ENCODE measurements around the gene CXXC1. TPM values are rescaled to one million over a fixed set of nuclear protein-coding genes. Genes with fewer than 3 reads are reported as not detected.

Gene CXXC1
- total and polyA plus RNA-seq, 2 of the 8 experiments (the other 6 are each of a cell fraction or from before 2014, with no cell fraction given): 73.3 to 136 TPM

DNA sequence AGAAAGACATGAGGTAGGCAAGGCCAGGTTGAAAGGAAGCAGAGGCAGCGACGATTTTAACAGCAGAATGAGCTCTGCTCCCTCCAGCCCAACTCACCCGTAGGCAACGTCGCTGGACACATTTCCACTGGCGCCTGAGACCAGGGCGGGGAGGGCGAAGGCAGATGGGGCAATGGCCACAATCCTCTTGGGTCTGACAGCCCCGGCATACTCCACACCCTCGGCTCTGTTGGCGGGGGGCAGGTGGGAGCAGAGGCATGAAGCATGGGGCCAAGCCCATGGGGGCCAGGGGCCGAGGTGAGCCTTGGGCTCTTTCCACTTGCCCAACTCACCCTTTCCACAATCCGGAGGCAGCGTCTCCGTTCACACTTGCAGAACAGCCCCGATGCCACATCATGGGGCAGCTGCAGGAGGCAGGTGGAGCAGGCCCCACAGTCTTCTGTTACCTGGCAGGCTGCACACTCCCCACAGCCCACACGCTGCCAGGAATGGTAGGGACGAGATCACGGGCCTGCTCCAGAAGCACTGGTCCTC lies 11.9 kb downstream of the CXXC1 start:
- Histone ChIP-seq H3K79me1 (ENCODE audit: low read depth, low read length) (peaks cover 4% of the 10 kb centered on the region; the same call in 1 of the 2 replicates), H3K18ac (ENCODE audit: extremely low read depth, low read length) (no peak overlapping the region), H3K36me3 (ENCODE audit: control insufficient read depth in 2 of 4, insufficient read depth in 4 of 4, low read length in 3 of 4) (peaks cover 27 to 51% (median 43%) of the 10 kb centered on the region in 4 experiments), H4K5ac (ENCODE audit: insufficient read length, low read depth, low read length) (no peak overlapping the region), H2BK12ac (ENCODE audit: low read depth, low read length) (no peak overlapping the region), H2AK5ac (ENCODE audit: low read depth, low read length) (no peak overlapping the region), H3K23ac (ENCODE audit: insufficient read length) (no peak overlapping the region), H3K4me2 (ENCODE audit: insufficient read depth in 1 of 2, low read depth in 2 of 2, low read length in 2 of 2) (no peak overlapping the region), H3K56ac (replicated peaks; ENCODE audit: insufficient read length, low read depth, low read length) (no peak overlapping the region), H2BK5ac (ENCODE audit: low read depth, low read length) (no peak overlapping the region), H3K14ac (ENCODE audit: insufficient read length) (no peak overlapping the region), H2BK120ac (replicated peaks; ENCODE audit: low read depth, low read length) (no peak overlapping the region), H3K23me2 (ENCODE audit: low read depth, low read length) (peaks cover 1% of the 10 kb centered on the region; the same call in 1 of the 2 replicates), H2AFZ (ENCODE audit: low read length) (no peak overlapping the region), H3K9me3 (ENCODE audit: insufficient read depth in 2 of 2, low read depth in 1 of 2, low read length in 1 of 2) (no peaks in the 10 kb centered on the region; a peak in 1 of 4 replicates), H4K20me1 (replicated peaks in 1 of 2; ENCODE audit: control insufficient read depth in 1 of 2, insufficient read depth in 2 of 2, low read length in 2 of 2) (peaks cover 3 to 15% of the 10 kb centered on the region in 2 experiments), H4K91ac (replicated peaks; ENCODE audit: insufficient read length, low read length) (no peak overlapping the region), H2BK20ac (ENCODE audit: low read length) (no peak overlapping the region), H3K4me3 (ENCODE audit: extremely low read depth in 1 of 4, insufficient read depth in 2 of 4, low read depth in 3 of 4, low read length in 4 of 4) (no peak overlapping the region), H3K27ac (ENCODE audit: low read depth, low read length) (no peak overlapping the region), H4K8ac (ENCODE audit: extremely low read depth, insufficient read depth, low read length) (no peak overlapping the region), H3K27me3 (replicated peaks in 1 of 4; ENCODE audit: control insufficient read depth in 3 of 4, extremely low read depth in 1 of 4, insufficient read depth in 3 of 4, low read length in 3 of 4) (no peaks in the 10 kb centered on the region), H2BK15ac (ENCODE audit: low read length) (no peak overlapping the region), H3K9ac (replicated peaks in 1 of 4; ENCODE audit: extremely low read depth in 1 of 4, low read depth in 3 of 4, low read length in 3 of 4) (no peak overlapping the region), H3K79me2 (ENCODE audit: control insufficient read depth in 1 of 2, insufficient read depth in 2 of 2, low read length in 2 of 2) (peaks cover 0 to 19% of the 10 kb centered on the region in 2 experiments; a peak in 2 of 4 replicates), H3K4ac (replicated peaks; ENCODE audit: insufficient read length, low read depth, low read length) (no peak overlapping the region), H3K4me1 (replicated peaks in 1 of 4; ENCODE audit: control insufficient read depth in 3 of 4, insufficient read depth in 4 of 4, low read length in 3 of 4) (peaks cover 0 to 3% (median 0%) of the 10 kb centered on the region in 4 experiments; a peak in 3 of 7 replicates)
- WGBS, 2 experiments (ENCODE audit: extremely low coverage in 1 of 2, insufficient coverage in 1 of 2, insufficient read length in 1 of 2, insufficient replicate concordance in 2 of 2, low coverage in 1 of 2, low lambda C conversion rate in 2 of 2, missing lambda C conversion rate in 1 of 2): 93% methylated on average over 19 of the region's 19 CpGs; no CpG with 5 or more reads in 1 of the 2 experiments
- DNase-seq (ENCODE audit: low read depth in 1 of 2, low spot score in 2 of 2): no peak
- POLR2A ChIA-PET (ENCODE audit: partially characterized antibody): interaction anchor here (1.8 kb wide), 1 partner anchor 99 kb away, joined by 4 read pairs; the partner anchor contains the start of gene SKA1
- TF ChIP-seq BCL11A (IDR thresholded peaks at IDR 0.05; ENCODE audit: low read depth in 2 of 2, low read length in 2 of 2): no peak
- TF ChIP-seq POU5F1 (IDR thresholded peaks at IDR 0.05; ENCODE audit: low read depth, low read length): no peak
- TF ChIP-seq SRF (IDR thresholded peaks at IDR 0.05; ENCODE audit: low read depth, low read length): no peak
- no peak for TF ChIP-seq KDM1A (IDR thresholded peaks at IDR 0.05; ENCODE audit: borderline replicate concordance, low read length)
- no peak for TF ChIP-seq SP1 (IDR thresholded peaks at IDR 0.05; ENCODE audit: low read depth, low read length)
- TF ChIP-seq SP4 (IDR thresholded peaks at IDR 0.05; ENCODE audit: low read length): no peak
- no peak for TF ChIP-seq SIRT6 (IDR thresholded peaks at IDR 0.05; ENCODE audit: low read length)
- no peak for TF ChIP-seq YY1 (IDR thresholded peaks at IDR 0.05; ENCODE audit: low read depth, low read length)
- TF ChIP-seq BRCA1 (IDR thresholded peaks at IDR 0.05; ENCODE audit: low read depth, low read length): no peak
- no peak for TF ChIP-seq CHD1 (IDR thresholded peaks at IDR 0.05; ENCODE audit: low read depth, low read length)
- TF ChIP-seq POLR2AphosphoS5 (IDR thresholded peaks at IDR 0.05; ENCODE audit: low read depth, low read length): no peak
- no peak for FAIRE-seq
- CTCF ChIA-PET (ENCODE audit: partially characterized antibody): interaction anchor here (2.0 to 2.3 kb wide), 2 partner anchors 57 to 82 kb away, joined by 5 to 6 read pairs; no protein-coding TSS in a partner anchor

All from H1 (cell line).